Activated CD4-positive, CD25-positive, alpha-beta regulatory T cell treated with anti-CD3 and anti-CD28 coated beads, Interleukin-2, amount 50 U/mL, for 24 hours (primary cell): Measurements from ENCODE around the gene DNAI1.
A peak's percentile ranks its signal among the peaks of the same experiment; 100 is the strongest.
"Not testable (repeated sequence)": the region's sequence is repeated elsewhere in the genome, so short reads cannot be mapped to it uniquely, and the experiment has no call there.

Experiments used
- ATAC-seq, 2 donors: fragments of 150-1000 bp; cut with Tn5 transposase; one replicate each; pipeline ENCODE4 v1.10.0; 2021; ENCODE audit warnings: mild to moderate bottlenecking in 1 of 2, moderate library complexity in 1 of 2

The DNAI1 gene

GRCh38 chr9:34451135-34451534 lies 7.5 kb upstream of the DNAI1 start:
- no peak for ATAC-seq

- ATAC-seq, result peak in 1 of 2 donors; percentile 50
Measured at GRCh38 chr9:34451545-34451944, 7.1 kb upstream of the DNAI1 start.

GRCh38 chr9:34452568-34452967 lies 6.0 kb upstream of the DNAI1 start:
- no peak for ATAC-seq

GRCh38 chr9:34454571-34455065 lies 4.0 kb upstream of the DNAI1 start:
- ATAC-seq, result peak; percentile 40 to 42

- no peak for ATAC-seq
Measured at GRCh38 chr9:34456151-34456550, 2.5 kb upstream of the DNAI1 start.

- no peak for ATAC-seq
Measured at GRCh38 chr9:34456746-34457145, 1.9 kb upstream of the DNAI1 start.

GRCh38 chr9:34457266-34458012 lies 1.2 kb upstream of the DNAI1 start:
- ATAC-seq, result no peak

- ATAC-seq, result no peak
Measured at GRCh38 chr9:34458959-34459340, 345 bp downstream of the DNAI1 start.

GRCh38 chr9:34459356-34459755 lies 751 bp downstream of the DNAI1 start:
- ATAC-seq, result no peak

GRCh38 chr9:34459941-34460340 lies 1.3 kb downstream of the DNAI1 start:
- ATAC-seq, result no peak

GRCh38 chr9:34463098-34463900 lies 4.7 kb downstream of the DNAI1 start:
- ATAC-seq, result peak; percentile 67 to 81

- no peak for ATAC-seq
Measured at GRCh38 chr9:34463901-34464232, 5.3 kb downstream of the DNAI1 start.

- ATAC-seq, result no peak
Measured at GRCh38 chr9:34464571-34464970, 6.0 kb downstream of the DNAI1 start.

GRCh38 chr9:34465468-34465867 lies 6.9 kb downstream of the DNAI1 start:
- no peak for ATAC-seq

- no peak for ATAC-seq
Measured at GRCh38 chr9:34475097-34475496, 16.5 kb downstream of the DNAI1 start.

- ATAC-seq, result no peak
Measured at GRCh38 chr9:34477541-34477940, 18.9 kb downstream of the DNAI1 start.

- no peak for ATAC-seq
Measured at GRCh38 chr9:34479431-34479866, 20.8 kb downstream of the DNAI1 start.

GRCh38 chr9:34481620-34482019 lies 23.0 kb downstream of the DNAI1 start:
- not testable (repeated sequence) for ATAC-seq

- ATAC-seq, result not testable (repeated sequence)
Measured at GRCh38 chr9:34482746-34483145, 24.1 kb downstream of the DNAI1 start.

GRCh38 chr9:34484678-34485077 lies 26.1 kb downstream of the DNAI1 start:
- no peak for ATAC-seq

GRCh38 chr9:34485822-34486221 lies 27.2 kb downstream of the DNAI1 start:
- ATAC-seq, result no peak

GRCh38 chr9:34486572-34486971 lies 28.0 kb downstream of the DNAI1 start:
- no peak for ATAC-seq

GRCh38 chr9:34490360-34490759 lies 31.8 kb downstream of the DNAI1 start:
- ATAC-seq, result no peak

GRCh38 chr9:34490760-34491159 lies 32.2 kb downstream of the DNAI1 start:
- ATAC-seq, result peak in 1 of 2 donors; percentile 36
